ENCODE measurements around the gene TMEM270. TPM values are rescaled to one million over a fixed set of nuclear protein-coding genes. Genes with fewer than 3 reads are reported as not detected.
A peak's percentile ranks its signal among the peaks of the same experiment; 100 is the strongest.
"Not testable (repeated sequence)": the region's sequence is repeated elsewhere in the genome, so short reads cannot be mapped to it uniquely, and the experiment has no call there.

The TMEM270 gene
- total RNA-seq, 4 donors from 2014 or later, result not detected

- Histone ChIP-seq H3K4me3 (no peak overlapping the region), H3K27ac (replicated peaks in 1 of 4) (peak overlapping the region; percentile 35 to 70 (median 51))
- intact Hi-C loops (cut with DNase I), result no loop called here
These were observed 21.1 kb downstream of the TMEM270 start for GRCh38 chr7:73882047-73882402.

GRCh38 chr7:73884867-73885422 is 24.0 kb downstream of the TMEM270 start:
- H3K9me3 ChIP-seq; intact Hi-C loops (cut with DNase I); H3K4me3 ChIP-seq; H3K27ac ChIP-seq (replicated peaks in 1 of 4); H3K27me3 ChIP-seq; DNase-seq (ENCODE audit: extremely low spot score); H3K36me3 ChIP-seq: not testable (repeated sequence)
- WGBS, result 86% methylated on average over 3 of the region's 3 CpGs
- H3K4me1 ChIP-seq, result peaks cover 34 to 53% (median 44%) of the 10 kb centered on the region in 4 donors

More at GRCh38 chr7:73882047-73882402, 21.1 kb downstream of the TMEM270 start:
- Histone ChIP-seq H3K36me3 (no peaks in the 10 kb centered on the region), H3K9me3 (no peaks in the 10 kb centered on the region), H3K27me3 (no peaks in the 10 kb centered on the region), H3K4me1 (peaks cover 42 to 52% (median 46%) of the 10 kb centered on the region in 4 donors)
- DNase-seq (ENCODE audit: extremely low spot score), result no peak
- WGBS, result 81% methylated on average over 3 of the region's 3 CpGs
- TF ChIP-seq POLR2AphosphoS5 (IDR thresholded peaks at IDR 0.05) (no peak), CTCF (IDR thresholded peaks at IDR 0.05) (no peak), EP300 (IDR thresholded peaks at IDR 0.05) (no peak), POLR2A (IDR thresholded peaks at IDR 0.05; ENCODE audit: low read depth) (no peak)

GRCh38 chr7:73885433-73885974 is 24.5 kb downstream of the TMEM270 start:
- intact Hi-C loops (cut with DNase I), result no loop called here
- TF ChIP-seq CTCF (IDR thresholded peaks at IDR 0.05) (no peak), POLR2AphosphoS5 (IDR thresholded peaks at IDR 0.05) (no peak), POLR2A (IDR thresholded peaks at IDR 0.05; ENCODE audit: low read depth) (no peak), EP300 (IDR thresholded peaks at IDR 0.05) (no peak)
- Histone ChIP-seq H3K36me3 (no peaks in the 10 kb centered on the region), H3K9me3 (no peaks in the 10 kb centered on the region), H3K4me3 (no peak overlapping the region), H3K27me3 (no peaks in the 10 kb centered on the region), H3K4me1 (peaks cover 28 to 53% (median 39%) of the 10 kb centered on the region in 4 donors), H3K27ac (replicated peaks in 1 of 4) (peak overlapping the region; percentile 75 to 85 (median 80))
- no peak for DNase-seq (ENCODE audit: extremely low spot score)
- 91% methylated on average over 3 of the region's 3 CpGs for WGBS

GRCh38 chr7:73885975-73886798 is 25.2 kb downstream of the TMEM270 start:
- 37% methylated on average over 24 of the region's 25 CpGs for WGBS
- H3K4me1 ChIP-seq, result peaks cover 22 to 51% (median 38%) of the 10 kb centered on the region in 4 donors
- peak overlapping the region in 2 of 4 donors; percentile 23 to 28 for H3K4me3 ChIP-seq
- H3K27me3 ChIP-seq, result no peaks in the 10 kb centered on the region
- intact Hi-C loops (cut with DNase I), result no loop called here
- no peak for DNase-seq (ENCODE audit: extremely low spot score)
- no peak for TF ChIP-seq POLR2A (IDR thresholded peaks at IDR 0.05; ENCODE audit: low read depth)
- peak; percentile 36 to 68 for TF ChIP-seq POLR2AphosphoS5 (IDR thresholded peaks at IDR 0.05)
- H3K9me3 ChIP-seq, result no peaks in the 10 kb centered on the region
- H3K27ac ChIP-seq (replicated peaks in 1 of 4), result peak overlapping the region; percentile 75 to 85 (median 80)
- no peaks in the 10 kb centered on the region for H3K36me3 ChIP-seq

- H3K9me3 ChIP-seq, result no peaks in the 10 kb centered on the region
- H3K36me3 ChIP-seq, result no peaks in the 10 kb centered on the region
- peak overlapping the region; percentile 75 to 85 (median 80) for H3K27ac ChIP-seq (replicated peaks in 1 of 4)
- DNase-seq (ENCODE audit: extremely low spot score), result no peak
- no peaks in the 10 kb centered on the region for H3K27me3 ChIP-seq
- H3K4me1 ChIP-seq, result peaks cover 15 to 54% (median 42%) of the 10 kb centered on the region in 4 donors
- 93% methylated on average over 3 of the region's 5 CpGs for WGBS
- H3K4me3 ChIP-seq, result no peak overlapping the region
- intact Hi-C loops (cut with DNase I), result no loop called here
- TF ChIP-seq POLR2AphosphoS5 (IDR thresholded peaks at IDR 0.05) (no peak), CTCF (IDR thresholded peaks at IDR 0.05) (no peak), EP300 (IDR thresholded peaks at IDR 0.05) (no peak), POLR2A (IDR thresholded peaks at IDR 0.05; ENCODE audit: low read depth) (no peak)
These were observed 26.8 kb downstream of the TMEM270 start for GRCh38 chr7:73887762-73888161.

Measured in esophagus muscularis mucosa (tissue), 4 donors.